ENCODE results near the gene PDZRN4.

Gene PDZRN4

DNA sequence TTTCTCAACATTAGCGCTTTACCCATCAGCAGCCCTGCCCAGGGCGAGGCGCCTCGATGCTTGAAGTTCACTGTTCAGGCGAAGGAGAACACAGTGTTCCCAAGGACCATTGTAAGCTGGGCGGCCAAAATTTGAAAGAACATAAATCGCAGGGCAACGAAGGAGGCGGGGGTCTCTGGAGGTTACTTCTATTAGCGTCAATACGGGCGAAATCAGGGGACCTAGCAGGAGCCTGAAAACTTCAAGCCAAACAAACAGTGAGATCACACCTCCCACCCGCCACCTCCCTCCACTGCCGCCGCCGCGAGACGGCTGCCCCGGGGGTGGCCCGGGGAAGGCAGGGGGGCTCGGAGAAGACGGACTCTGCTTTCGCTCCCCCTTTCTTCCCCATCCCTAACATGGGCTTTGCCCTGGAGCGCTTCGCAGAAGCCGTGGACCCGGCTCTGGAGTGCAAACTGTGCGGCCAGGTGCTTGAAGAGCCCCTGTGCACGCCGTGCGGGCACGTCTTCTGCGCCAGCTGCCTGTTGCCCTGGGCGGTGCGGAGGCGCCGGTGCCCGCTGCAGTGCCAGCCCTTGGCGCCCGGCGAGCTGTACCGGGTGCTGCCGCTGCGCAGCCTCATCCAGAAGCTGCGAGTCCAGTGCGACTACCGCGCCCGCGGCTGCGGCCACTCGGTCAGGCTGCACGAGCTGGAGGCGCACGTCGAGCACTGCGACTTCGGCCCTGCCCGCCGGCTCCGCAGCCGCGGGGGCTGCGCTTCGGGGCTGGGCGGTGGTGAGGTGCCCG is at the start of gene PDZRN4:
PDZRN4 (plus strand) TSS at position 263 of the 783 bp plus-strand sequence.
- TF ChIP-seq, protein P1, sequence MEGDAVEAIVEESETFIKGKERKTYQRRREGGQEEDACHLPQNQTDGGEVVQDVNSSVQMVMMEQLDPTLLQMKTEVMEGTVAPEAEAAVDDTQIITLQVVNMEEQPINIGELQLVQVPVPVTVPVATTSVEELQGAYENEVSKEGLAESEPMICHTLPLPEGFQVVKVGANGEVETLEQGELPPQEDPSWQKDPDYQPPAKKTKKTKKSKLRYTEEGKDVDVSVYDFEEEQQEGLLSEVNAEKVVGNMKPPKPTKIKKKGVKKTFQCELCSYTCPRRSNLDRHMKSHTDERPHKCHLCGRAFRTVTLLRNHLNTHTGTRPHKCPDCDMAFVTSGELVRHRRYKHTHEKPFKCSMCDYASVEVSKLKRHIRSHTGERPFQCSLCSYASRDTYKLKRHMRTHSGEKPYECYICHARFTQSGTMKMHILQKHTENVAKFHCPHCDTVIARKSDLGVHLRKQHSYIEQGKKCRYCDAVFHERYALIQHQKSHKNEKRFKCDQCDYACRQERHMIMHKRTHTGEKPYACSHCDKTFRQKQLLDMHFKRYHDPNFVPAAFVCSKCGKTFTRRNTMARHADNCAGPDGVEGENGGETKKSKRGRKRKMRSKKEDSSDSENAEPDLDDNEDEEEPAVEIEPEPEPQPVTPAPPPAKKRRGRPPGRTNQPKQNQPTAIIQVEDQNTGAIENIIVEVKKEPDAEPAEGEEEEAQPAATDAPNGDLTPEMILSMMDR (IDR thresholded peaks at IDR 0.05): no peak

DNA sequence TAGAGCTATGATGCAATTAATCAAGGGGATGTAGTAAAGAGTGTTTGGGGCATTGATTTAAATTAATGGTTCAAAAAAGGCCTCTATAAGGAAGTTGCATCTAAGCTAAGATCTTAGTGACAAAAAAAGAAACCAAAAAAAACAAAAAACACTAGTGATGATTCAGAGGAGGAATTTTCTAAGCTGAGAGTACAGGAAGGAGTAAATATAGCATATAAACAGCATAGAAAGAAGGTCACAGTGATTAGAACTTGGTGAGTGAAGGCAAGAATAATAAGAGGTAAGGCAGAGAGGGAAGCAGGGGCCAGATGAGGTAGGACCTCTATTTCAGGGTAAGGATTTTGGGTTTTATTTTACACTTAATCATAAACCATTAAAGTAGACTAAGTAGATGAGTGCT is 48.0 kb upstream of the PDZRN4 start:
- TF ChIP-seq, protein P1 (IDR thresholded peaks at IDR 0.05): no peak

- TF ChIP-seq, protein P1 (IDR thresholded peaks at IDR 0.05): no peak
These were observed 47.0 kb upstream of the PDZRN4 start for GRCh38 chr12:41141104-41141503.

GRCh38 chr12:41142376-41142775 is 45.7 kb upstream of the PDZRN4 start:
- TF ChIP-seq, protein P1 (IDR thresholded peaks at IDR 0.05): no peak

DNA sequence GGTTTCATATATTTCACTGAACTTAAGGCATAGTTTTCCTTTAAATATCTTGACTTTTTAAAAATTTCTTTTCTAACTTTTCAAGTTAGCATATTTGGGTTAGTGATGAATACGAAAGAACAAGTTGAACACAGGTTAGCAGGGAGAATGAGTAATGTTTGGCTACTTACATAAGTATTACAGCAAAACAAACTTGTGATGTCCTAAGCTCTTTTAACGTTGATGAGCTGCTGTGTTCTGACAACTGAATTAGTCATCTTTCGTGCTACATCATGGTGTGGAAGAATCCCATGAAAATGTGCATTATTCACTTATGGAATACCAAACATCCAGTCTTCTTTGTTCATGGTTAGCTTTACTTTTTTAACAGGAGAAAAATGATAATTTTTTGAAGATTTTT is 36.3 kb upstream of the PDZRN4 start:
- TF ChIP-seq, protein P1 (IDR thresholded peaks at IDR 0.05): no peak

GRCh38 chr12:41162461-41162860 is 25.7 kb upstream of the PDZRN4 start:
- TF ChIP-seq, protein P1 (IDR thresholded peaks at IDR 0.05): no peak

DNA sequence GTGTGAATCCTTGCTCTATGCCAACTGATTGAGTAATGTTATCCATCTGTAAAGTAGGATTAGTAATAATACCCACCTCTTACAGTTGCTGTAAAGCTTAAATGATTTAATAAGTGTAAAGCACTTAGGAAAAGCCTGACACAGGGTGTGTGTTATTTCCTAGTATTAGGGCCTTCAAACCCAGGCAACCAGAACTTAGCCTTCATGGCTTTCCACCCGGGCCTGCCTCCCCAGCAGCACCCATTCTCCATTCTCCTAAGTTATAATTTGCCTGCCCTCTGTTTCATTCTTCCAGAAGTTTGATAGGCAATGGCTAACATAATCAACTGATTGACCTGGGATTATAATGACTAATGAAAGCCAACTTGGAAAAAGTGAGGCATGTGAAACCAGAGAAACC is 20.4 kb upstream of the PDZRN4 start:
- TF ChIP-seq, protein P1 (IDR thresholded peaks at IDR 0.05): no peak

All from LNCAP (cell line).